ENCODE data around the gene LRRC39.

DNA sequence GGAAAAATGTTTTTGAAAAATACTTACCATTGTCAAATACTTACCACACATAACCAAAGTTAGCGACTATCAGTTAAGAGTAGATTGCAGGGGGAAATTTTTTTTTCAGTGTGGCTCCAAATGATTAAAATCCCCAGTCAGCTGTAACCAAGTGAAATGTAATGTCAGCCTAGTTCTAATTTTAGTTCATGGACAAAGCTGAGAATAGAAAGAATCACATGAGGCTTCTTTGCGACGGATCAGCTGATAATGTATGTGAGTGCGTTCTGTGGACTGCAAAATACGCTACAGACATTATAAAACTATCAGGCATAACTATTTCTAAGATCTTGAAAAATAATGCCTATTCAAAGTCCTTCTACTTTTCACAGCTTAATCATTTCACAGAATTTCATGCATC is at the start of gene LRRC39:
- no peak for TF ChIP-seq POLR2A (IDR thresholded peaks at IDR 0.05)
- TF ChIP-seq POLR2AphosphoS5 (IDR thresholded peaks at IDR 0.05), result no peak

All from suprapubic skin (tissue), 4 donors.